Fibroblast of the conjunctiva (primary cell): Measurements from ENCODE around the gene BPI.
"Not testable (repeated sequence)": the region's sequence is repeated elsewhere in the genome, so short reads cannot be mapped to it uniquely, and the experiment has no call there.

Experiments
- DNase-seq: peaks from one replicate; pipeline ENCODE4 v3.0.0-alpha.2; 2010; ENCODE audit warnings: low read depth

BPI gene

DNA sequence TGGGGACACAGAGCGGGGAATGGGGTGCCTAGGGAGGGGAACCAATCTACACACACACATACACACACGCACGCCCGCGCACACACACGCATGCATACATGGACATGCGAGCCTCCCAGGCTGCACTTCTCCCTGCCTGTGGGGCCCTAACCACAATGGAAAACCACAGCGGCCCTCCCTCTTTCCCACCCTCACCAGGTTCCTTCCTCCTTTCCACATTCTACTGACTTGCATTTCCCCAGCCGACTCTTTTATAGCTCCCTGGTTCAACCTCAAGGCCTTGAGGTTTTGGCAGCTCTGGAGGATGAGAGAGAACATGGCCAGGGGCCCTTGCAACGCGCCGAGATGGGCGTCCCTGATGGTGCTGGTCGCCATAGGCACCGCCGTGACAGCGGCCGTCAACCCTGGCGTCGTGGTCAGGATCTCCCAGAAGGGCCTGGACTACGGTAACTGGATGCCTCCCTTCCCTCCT lies at the start of gene BPI:
BPI (plus strand) TSS at position 249 of the 472 bp plus-strand sequence; CDS start at position 317, 68 bp downstream.
- no peak for DNase-seq

- DNase-seq: not testable (repeated sequence)
These were observed 49.3 kb upstream of the BPI start for GRCh38 chr20:38254621-38255020.

DNA sequence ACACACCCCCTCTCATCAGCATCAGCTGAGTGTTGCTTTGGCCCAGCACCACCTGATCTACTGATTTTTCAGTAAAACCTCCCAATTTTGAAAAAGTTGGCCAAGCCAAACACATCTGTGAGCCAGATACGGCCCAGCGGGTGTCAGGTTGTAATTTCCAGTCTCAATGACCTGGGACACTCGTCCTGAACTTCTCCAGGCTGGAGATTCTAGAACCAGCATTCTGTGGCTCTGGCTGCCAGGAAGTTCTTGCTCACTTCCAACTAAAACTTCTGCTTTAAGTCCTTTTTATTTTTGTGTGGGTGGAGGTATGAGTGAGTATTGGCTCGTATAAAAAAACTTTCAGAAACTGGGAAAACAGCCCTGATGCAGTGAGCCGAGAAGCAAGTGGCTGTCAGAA lies 48.6 kb upstream of the BPI start:
- no peak for DNase-seq

DNA sequence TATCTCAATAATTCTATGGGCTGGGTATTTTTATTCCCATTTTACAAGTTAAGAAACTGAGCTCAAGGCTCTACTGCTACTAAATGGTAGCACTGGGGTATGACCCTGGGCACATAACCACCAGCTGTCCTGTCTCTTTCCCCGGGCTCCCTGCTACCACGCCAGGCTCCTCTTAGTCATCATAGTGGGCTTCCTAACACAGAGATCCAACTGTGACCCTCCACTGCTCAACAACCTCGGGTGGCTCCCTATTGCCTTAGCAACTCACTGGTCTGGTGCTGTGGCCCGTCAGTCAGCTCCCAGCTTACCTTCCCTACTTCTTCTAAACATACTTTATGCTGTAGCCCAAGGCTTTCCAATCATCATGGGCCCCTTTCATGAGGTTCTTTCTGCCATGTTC lies 47.9 kb upstream of the BPI start:
- DNase-seq: no peak

DNA sequence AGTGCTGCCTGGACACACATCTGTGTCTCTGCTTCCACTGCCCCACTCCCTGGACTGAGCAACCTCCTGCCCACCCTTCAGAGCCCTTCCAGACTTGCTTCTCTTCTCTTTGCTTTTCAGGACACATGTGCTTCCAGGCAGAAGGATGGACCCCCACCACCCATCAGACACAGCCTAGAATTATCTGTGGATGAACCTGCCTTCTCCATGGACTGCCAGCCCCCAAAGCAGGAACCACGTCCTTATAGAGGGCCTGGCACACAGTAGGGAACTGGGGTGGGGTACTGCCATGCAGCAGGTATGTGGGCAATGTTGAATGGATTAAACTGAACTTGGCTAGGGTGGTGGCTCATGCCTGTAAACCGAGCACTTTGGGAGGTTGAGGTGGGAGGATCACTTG lies 47.0 kb upstream of the BPI start:
- DNase-seq: no peak

DNA sequence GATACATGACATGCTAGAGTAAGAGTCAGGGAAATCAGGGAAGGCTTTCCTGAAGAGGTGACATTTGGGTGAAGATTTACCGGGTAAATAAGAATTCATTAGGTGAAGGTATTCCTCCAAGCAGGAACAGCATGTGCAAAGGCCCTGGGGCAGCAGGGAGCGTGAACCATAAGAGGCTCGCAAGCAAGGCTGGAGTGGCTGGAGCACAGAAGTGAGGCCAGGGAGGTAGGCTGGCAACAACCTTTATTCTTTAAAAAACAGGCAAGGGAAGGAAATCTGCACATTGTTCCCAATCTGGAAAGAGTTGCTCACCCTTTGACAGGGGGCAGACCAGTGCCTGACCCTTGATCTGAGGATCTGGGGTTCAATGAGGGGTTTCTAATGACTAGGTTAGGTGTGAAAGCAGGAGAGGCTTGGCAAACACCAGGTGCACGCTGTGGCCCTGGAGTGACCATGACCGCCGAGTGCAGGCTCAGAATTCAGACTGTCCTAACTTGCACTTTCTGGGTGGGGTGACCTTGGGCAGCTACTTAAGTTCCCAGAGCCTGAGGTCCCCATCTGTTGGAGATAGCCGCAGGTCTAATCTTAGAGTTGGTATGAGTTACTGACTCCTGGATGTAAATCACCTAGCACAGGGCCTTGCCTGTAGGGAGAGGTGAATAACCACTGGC lies 45.3 kb upstream of the BPI start:
- no peak for DNase-seq

- DNase-seq: no peak
These were observed 44.0 kb upstream of the BPI start for GRCh38 chr20:38260025-38260377.

- DNase-seq: no peak
These were observed 43.4 kb upstream of the BPI start, which contains the start of gene KIAA1755 for GRCh38 chr20:38260378-38261053. TSS of gene KIAA1755 (minus strand) at chr20:38260735. CDS start at chr20:38260500, 235 bp downstream.

- DNase-seq: no peak
These were observed 42.9 kb upstream of the BPI start for GRCh38 chr20:38261054-38261390.

- no peak for DNase-seq
These were observed 41.0 kb upstream of the BPI start for GRCh38 chr20:38262931-38263330.

DNA sequence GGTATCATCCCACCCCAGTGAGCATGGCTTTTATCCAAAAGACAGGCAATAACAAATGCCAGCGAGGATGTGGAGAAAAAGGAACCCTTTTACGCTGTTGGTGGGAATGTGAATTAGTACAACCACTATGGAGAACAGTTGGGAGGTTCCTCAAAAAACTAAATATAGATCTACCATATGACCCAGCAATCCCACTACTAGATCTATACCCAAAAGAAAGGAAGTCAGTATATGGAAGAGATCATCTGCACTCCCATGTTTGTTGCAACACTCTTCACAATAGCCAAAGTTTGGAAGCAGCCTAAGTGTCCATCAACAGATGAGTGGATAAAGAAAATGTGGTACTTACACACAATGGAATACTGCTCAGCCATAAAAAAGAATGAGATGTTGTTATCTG lies 37.5 kb upstream of the BPI start:
- DNase-seq: no peak

- no peak for DNase-seq
These were observed 36.7 kb upstream of the BPI start for GRCh38 chr20:38267296-38267695.

DNA sequence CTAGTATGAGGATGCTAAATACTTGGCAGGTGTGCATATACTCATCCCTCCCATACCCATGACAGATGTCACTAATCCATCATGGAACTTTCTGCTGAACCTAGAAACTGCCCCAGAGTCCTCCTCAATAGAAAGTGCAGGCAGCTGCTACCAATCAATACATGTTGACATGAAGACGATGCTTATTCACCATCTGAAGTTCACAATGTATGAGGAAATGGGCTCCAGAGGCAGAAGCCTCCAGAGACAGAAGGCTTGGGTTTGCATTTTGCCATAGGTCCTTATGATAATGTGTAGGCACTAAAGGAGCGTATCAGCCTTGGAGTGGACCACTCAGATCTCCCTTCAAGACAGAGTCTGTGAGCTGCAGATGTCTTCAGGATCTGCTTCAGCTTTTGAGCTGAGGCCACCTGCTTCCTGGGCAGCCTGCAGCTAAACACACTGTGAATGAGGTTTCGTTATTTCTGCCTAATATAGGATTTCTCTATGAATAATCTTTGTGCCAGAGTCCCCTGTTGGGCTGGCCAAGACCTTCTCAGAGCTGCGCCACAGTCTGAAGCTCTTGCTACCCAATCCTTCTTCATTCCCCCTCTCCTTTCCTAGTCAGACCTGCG lies 35.9 kb upstream of the BPI start:
- no peak for DNase-seq

DNA sequence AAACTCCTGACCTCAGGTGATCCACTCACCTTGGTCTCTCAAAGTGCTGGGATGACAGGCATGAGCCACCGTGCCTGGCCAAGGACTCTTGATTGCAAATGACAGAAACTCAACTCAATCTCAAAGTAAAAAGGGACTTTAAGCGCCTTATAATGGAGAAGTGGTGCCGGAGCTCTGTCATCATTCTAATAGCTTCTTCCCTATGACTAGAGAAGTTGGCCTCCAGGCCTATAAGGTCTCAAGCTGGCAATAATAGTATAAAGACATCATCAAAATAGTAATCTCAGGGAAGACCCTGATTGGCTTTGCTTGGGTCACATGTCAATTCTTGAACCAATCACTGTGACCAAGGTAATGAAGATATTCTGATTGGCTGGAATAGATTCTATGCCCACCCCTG lies 34.9 kb upstream of the BPI start:
- no peak for DNase-seq

- DNase-seq: no peak
These were observed 34.2 kb upstream of the BPI start for GRCh38 chr20:38269715-38270114.

GRCh38 chr20:38270869-38271605 lies 32.9 kb upstream of the BPI start:
- DNase-seq: peak; percentile 97

DNA sequence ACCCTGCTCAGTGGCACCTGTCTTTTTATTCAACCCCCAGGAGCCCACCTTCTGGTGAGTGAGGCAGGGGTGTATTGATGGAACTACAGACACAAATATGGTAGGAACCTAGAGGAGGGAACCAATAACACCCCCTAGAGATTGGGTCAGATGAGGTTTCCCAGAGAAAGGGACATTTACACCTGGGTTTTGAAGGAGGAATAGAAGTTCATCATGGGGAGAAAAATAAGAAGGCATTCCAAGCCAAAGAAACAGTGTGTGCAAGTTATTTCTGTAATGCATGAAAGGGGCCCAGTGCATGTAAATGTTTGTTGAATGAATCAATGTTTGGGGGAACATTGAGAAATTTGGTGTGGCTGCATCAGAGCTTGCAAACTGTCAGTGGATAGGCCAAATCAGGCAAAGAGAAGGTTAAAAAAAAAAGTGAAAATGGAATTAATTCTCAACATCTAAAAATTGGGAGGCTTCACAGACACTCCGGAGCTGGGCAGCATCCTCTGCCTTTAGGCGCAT lies 32.3 kb upstream of the BPI start:
- DNase-seq: no peak

DNA sequence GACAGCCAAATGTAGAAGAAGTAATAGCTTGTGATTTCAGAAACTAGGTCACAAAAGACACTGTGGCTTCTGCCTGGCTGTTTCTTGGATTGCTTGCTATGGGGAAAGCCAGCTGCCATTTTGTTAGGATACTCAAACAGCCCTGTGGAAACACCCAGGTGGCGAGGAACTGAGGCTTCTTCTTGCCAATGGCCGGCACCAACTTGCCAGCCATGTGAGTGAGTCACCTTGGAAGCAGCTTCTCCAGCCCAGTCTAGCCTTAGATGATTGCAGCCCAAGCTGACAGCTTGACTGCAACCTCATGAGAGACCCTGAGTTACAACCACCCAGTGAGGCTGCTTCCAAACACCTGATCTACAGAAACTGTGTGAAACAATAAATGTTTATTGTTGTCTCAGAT lies 31.6 kb upstream of the BPI start:
- no peak for DNase-seq

- no peak for DNase-seq
These were observed 31.0 kb upstream of the BPI start for GRCh38 chr20:38272961-38273360.

- DNase-seq: no peak
These were observed 28.0 kb upstream of the BPI start for GRCh38 chr20:38275815-38276550.

DNA sequence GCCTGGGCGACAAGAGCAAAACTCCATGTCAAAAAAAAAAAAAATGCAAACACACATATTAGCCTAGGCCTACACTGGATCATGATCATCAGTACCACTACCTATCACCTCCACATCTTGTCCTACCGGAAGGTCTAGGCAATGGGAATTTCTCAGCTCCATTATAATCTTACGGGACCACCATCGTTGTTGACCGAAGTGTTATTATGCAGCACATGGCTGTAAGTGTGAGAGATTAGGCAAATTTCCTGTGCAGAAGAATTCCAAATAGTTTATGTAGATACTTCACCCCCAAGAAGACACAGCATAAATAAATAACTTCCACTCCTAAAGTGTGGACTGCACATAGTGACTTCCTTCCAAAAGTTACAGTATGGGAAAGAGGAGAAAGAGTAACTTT lies 26.7 kb upstream of the BPI start:
- DNase-seq: no peak

DNA sequence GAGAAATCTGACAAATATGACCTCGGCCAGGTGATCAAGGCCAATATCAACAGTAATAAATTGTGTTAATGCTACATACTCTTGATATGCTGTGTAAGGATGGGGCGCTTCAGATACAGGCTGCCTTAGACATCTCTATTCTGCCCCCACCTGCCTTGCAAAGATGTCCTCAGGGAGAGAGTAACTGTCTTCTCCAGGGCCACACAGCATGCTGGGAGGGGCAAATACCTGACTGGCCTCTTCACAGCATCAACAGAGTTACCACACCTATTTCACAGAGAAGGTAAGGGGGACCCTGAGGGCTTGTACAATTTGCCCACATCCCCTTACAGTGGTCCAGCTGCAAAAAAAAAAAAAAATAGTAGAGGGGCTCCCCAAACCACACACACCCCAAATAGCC lies 26.3 kb upstream of the BPI start:
- no peak for DNase-seq
